ENCODE data around the gene GPR35. TPM values are rescaled to one million over a fixed set of nuclear protein-coding genes. Genes with fewer than 3 reads are reported as not detected.

Gene GPR35
- total and polyA plus RNA-seq, 2 donors (not counting 3 experiments of a cell fraction or from before 2014, with no cell fraction given), result 0.18 to 0.33 TPM

GRCh38 chr2:240595381-240596079, 29.8 kb upstream of the GPR35 start:
- Histone ChIP-seq H3K4me1 (ENCODE audit: control insufficient read depth, extremely low read depth, insufficient read depth, low read length) (no peaks in the 10 kb centered on the region), H3K9ac (replicated peaks; ENCODE audit: extremely low read depth, insufficient read depth, low read length) (no peak overlapping the region), H3K27ac (ENCODE audit: insufficient read depth, low read depth, low read length) (no peak overlapping the region), H3K4me3 (replicated peaks in 1 of 3; ENCODE audit: insufficient read depth in 1 of 3, low read depth in 1 of 3, low read length in 3 of 3) (no peak overlapping the region), H2AFZ (ENCODE audit: low read depth, low read length) (no peak overlapping the region), H3K27me3 (ENCODE audit: control insufficient read depth in 2 of 2, insufficient read depth in 2 of 2, low read length in 2 of 2) (no peaks in the 10 kb centered on the region), H3K9me1 (replicated peaks; ENCODE audit: control insufficient read depth, extremely low read depth, insufficient read depth, low read length) (no peaks in the 10 kb centered on the region), H4K20me1 (replicated peaks; ENCODE audit: control insufficient read depth, extremely low read depth, insufficient read depth, low read length) (no peaks in the 10 kb centered on the region), H3K4me2 (ENCODE audit: insufficient read depth, low read length) (no peak overlapping the region), H3K9me3 (replicated peaks; ENCODE audit: control insufficient read depth, insufficient read depth, low read length) (no peaks in the 10 kb centered on the region), H3K36me3 (ENCODE audit: control insufficient read depth in 2 of 2, extremely low read depth in 1 of 2, insufficient read depth in 2 of 2, low read length in 2 of 2) (peaks cover 2 to 25% of the 10 kb centered on the region in 2 experiments), H3K79me2 (ENCODE audit: control insufficient read depth, insufficient read depth, low read length) (peaks cover 8% of the 10 kb centered on the region)
- intact Hi-C loops (cut with micrococcal nuclease) (no loop called here), dilution Hi-C loops (cut with MboI; ENCODE audit: extremely low pct_ligation_motif_present, low sequenced_read_pairs) (no loop called here)
- FAIRE-seq, result no peak
- ChIA-PET POLR2A (no interaction called here), CTCF (interaction anchor here (2.0 kb wide), 1 partner anchor 9 kb away, joined by 5 read pairs; the partner anchor contains the start of gene CAPN10)
- no peak for DNase-seq (ENCODE audit: low read depth, low spot score)
- BruUV-seq (replicated peaks), result no TSS peak
- no peak for TF ChIP-seq EZH2 (IDR thresholded peaks at IDR 0.05; ENCODE audit: borderline replicate concordance, low read depth, low read length, severe bottlenecking)
- no peak for TF ChIP-seq MYC (IDR thresholded peaks at IDR 0.05; ENCODE audit: low read depth, low read length)
- TF ChIP-seq CTCF (IDR thresholded peaks at IDR 0.05; ENCODE audit: extremely low read depth in 1 of 2, insufficient read depth in 1 of 2, low read depth in 1 of 2, low read length in 2 of 2), result peak; percentile 10 to 31
- no peak for TF ChIP-seq FOS (IDR thresholded peaks at IDR 0.05; ENCODE audit: borderline replicate concordance, insufficient read depth, low read length)

GRCh38 chr2:240596080-240596460, 29.2 kb upstream of the GPR35 start:
- dilution Hi-C loops (cut with MboI; ENCODE audit: extremely low pct_ligation_motif_present, low sequenced_read_pairs), result no loop called here
- no peak overlapping the region for H3K4me2 ChIP-seq (ENCODE audit: insufficient read depth, low read length)
- FAIRE-seq, result no peak
- POLR2A ChIA-PET, result no interaction called here
- H3K9me1 ChIP-seq (replicated peaks; ENCODE audit: control insufficient read depth, extremely low read depth, insufficient read depth, low read length), result no peaks in the 10 kb centered on the region
- intact Hi-C loops (cut with micrococcal nuclease), result no loop called here
- peaks cover 2 to 21% of the 10 kb centered on the region in 2 experiments for H3K36me3 ChIP-seq (ENCODE audit: control insufficient read depth in 2 of 2, extremely low read depth in 1 of 2, insufficient read depth in 2 of 2, low read length in 2 of 2)
- no peak overlapping the region for H3K27ac ChIP-seq (ENCODE audit: insufficient read depth, low read depth, low read length)
- no peak for DNase-seq (ENCODE audit: low read depth, low spot score)
- no peak overlapping the region for H3K4me3 ChIP-seq (replicated peaks in 1 of 3; ENCODE audit: insufficient read depth in 1 of 3, low read depth in 1 of 3, low read length in 3 of 3)
- no peak overlapping the region for H3K9ac ChIP-seq (replicated peaks; ENCODE audit: extremely low read depth, insufficient read depth, low read length)
- no TSS peak for BruUV-seq (replicated peaks)
- H3K79me2 ChIP-seq (ENCODE audit: control insufficient read depth, insufficient read depth, low read length), result peaks cover 6% of the 10 kb centered on the region
- no peaks in the 10 kb centered on the region for H3K27me3 ChIP-seq (ENCODE audit: control insufficient read depth in 2 of 2, insufficient read depth in 2 of 2, low read length in 2 of 2)
- no peak for TF ChIP-seq POLR2AphosphoS5 (IDR thresholded peaks at IDR 0.05; ENCODE audit: insufficient read depth, low read depth, low read length)
- TF ChIP-seq GATA2 (IDR thresholded peaks at IDR 0.05; ENCODE audit: insufficient read depth, insufficient read length, low read depth, low read length), result no peak
- TF ChIP-seq FOS (IDR thresholded peaks at IDR 0.05; ENCODE audit: borderline replicate concordance, insufficient read depth, low read length), result no peak
- no peak for TF ChIP-seq POLR2A (IDR thresholded peaks at IDR 0.05; ENCODE audit: low read depth, low read length)
- no peak for TF ChIP-seq JUN (IDR thresholded peaks at IDR 0.05; ENCODE audit: borderline replicate concordance, insufficient read depth, insufficient read length, low read depth)
- TF ChIP-seq MYC (IDR thresholded peaks at IDR 0.05; ENCODE audit: low read depth, low read length), result no peak
- TF ChIP-seq CTCF (IDR thresholded peaks at IDR 0.05; ENCODE audit: extremely low read depth in 1 of 2, insufficient read depth in 1 of 2, low read depth in 1 of 2, low read length in 2 of 2), result no peak
- TF ChIP-seq EZH2 (IDR thresholded peaks at IDR 0.05; ENCODE audit: borderline replicate concordance, low read depth, low read length, severe bottlenecking), result no peak
- TF ChIP-seq MAX (IDR thresholded peaks at IDR 0.05; ENCODE audit: insufficient read depth, insufficient read length), result no peak
- no peaks in the 10 kb centered on the region for H3K4me1 ChIP-seq (ENCODE audit: control insufficient read depth, extremely low read depth, insufficient read depth, low read length)
- H4K20me1 ChIP-seq (replicated peaks; ENCODE audit: control insufficient read depth, extremely low read depth, insufficient read depth, low read length), result no peaks in the 10 kb centered on the region
- H3K9me3 ChIP-seq (replicated peaks; ENCODE audit: control insufficient read depth, insufficient read depth, low read length), result no peaks in the 10 kb centered on the region
- CTCF ChIA-PET, result interaction anchor here (2.0 kb wide), 1 partner anchor 10 kb away, joined by 5 read pairs; the partner anchor contains the start of gene CAPN10
- H2AFZ ChIP-seq (ENCODE audit: low read depth, low read length), result no peak overlapping the region

Measured in endothelial cell of umbilical vein (primary cell).